GM12878 (cell line): ENCODE data around the gene CCDC85B. TPM values are rescaled to one million over a fixed set of nuclear protein-coding genes. Genes with fewer than 3 reads are reported as not detected.

Source experiments
- ATAC-seq: fragments of 200-7000 bp; cut with Tn5 transposase; 3 replicates; pipeline ENCODE4 v1.9.1; 2020; ENCODE audit warnings: mild to moderate bottlenecking, moderate library complexity
- BruUV-seq: library from RNA; stranded (reverse); fragments of 400-500 nt; replicated peaks from 2 replicates; lab custom pipeline; 2021; lab: Mats Ljungman, UMichigan
- CTCF ChIA-PET: fragments of 300-600 bp; sonication (Branson Sonifier 250); formaldehyde crosslinking; extraction: SDS; loops from one replicate; lab custom pipeline; 2021; ENCODE audit warnings: inconsistent platforms; lab: Yijun Ruan, JAX
- POLR2A ChIA-PET: fragments of 350-600 bp; formaldehyde crosslinking; extraction: SDS; loops from one replicate; lab custom pipeline; 2021; ENCODE audit warnings: inconsistent platforms; lab: Charles Lee
- RAD21 ChIA-PET: fragments of 300-600 bp; sonication (Branson Sonifier 250); formaldehyde crosslinking; loops from one replicate; lab custom pipeline; 2023; ENCODE audit warnings: antibody characterized with exemption; ENCODE audit not compliant: unreplicated experiment; lab: Charles Lee
- SMC1A ChIA-PET: fragments of 300-600 bp; sonication (Branson Sonifier 250); formaldehyde crosslinking; loops from one replicate; lab custom pipeline; 2023; ENCODE audit not compliant: unreplicated experiment, uncharacterized antibody; lab: Charles Lee
- DNase-seq: peaks from one replicate; pipeline ENCODE4 v3.0.0-alpha.2; 2011; ENCODE audit warnings: low read depth, low spot score
- FAIRE-seq: peaks from 3 replicates; lab custom pipeline; 2011; peaks lifted over from hg19 to GRCh38; lab: Jason Lieb, UNC
- H2AFZ ChIP-seq: 2 replicates; pipeline ENCODE4 v1.6.0; 2011; ENCODE audit warnings: low read depth, low read length, control low read depth; ENCODE audit not compliant: control insufficient read depth
- H3K27ac ChIP-seq: 2 replicates; pipeline ENCODE4 v1.5.1; 2011; ENCODE audit warnings: control low read depth; ENCODE audit not compliant: control insufficient read depth, insufficient read depth
- H3K27me3 ChIP-seq, 2 experiments: replicated peaks in 1 of 2; 2 replicates each; pipeline versions ENCODE4 v1.6.0 to v1.6.1; 2011; ENCODE audit warnings: low read length in 1 of 2; ENCODE audit not compliant: control insufficient read depth in 2 of 2, insufficient read depth in 2 of 2
- H3K36me3 ChIP-seq, 2 experiments: 2 replicates each; pipeline ENCODE4 v1.5.1; 2011; ENCODE audit warnings: low read length in 1 of 2; ENCODE audit not compliant: control insufficient read depth in 2 of 2, insufficient read depth in 2 of 2
- H3K4me1 ChIP-seq: 2 replicates; pipeline ENCODE4 v1.6.1; 2011; ENCODE audit warnings: mild to moderate bottlenecking, low read length, moderate library complexity, mixed read lengths; ENCODE audit not compliant: control insufficient read depth, insufficient read depth
- H3K4me2 ChIP-seq: 2 replicates; pipeline ENCODE4 v1.6.0; 2011; ENCODE audit warnings: control low read depth; ENCODE audit not compliant: control insufficient read depth, insufficient read depth
- H3K4me3 ChIP-seq: fragments of 200-600 bp; sonication (generic); 2 replicates; pipeline ENCODE4 v1.5.1; 2016
- H3K79me2 ChIP-seq: 2 replicates; pipeline ENCODE4 v1.6.0; 2011; ENCODE audit warnings: low read length; ENCODE audit not compliant: control insufficient read depth, insufficient read depth
- H3K9ac ChIP-seq: 2 replicates; pipeline ENCODE4 v1.8.0; 2011; ENCODE audit warnings: low read length, control low read depth, mixed read lengths; ENCODE audit not compliant: control insufficient read depth, insufficient read depth
- H3K9me3 ChIP-seq: replicated peaks from 3 replicates; pipeline ENCODE4 v1.5.1; 2011; ENCODE audit warnings: mild to moderate bottlenecking, low read length; ENCODE audit not compliant: control insufficient read depth, insufficient read depth
- H4K20me1 ChIP-seq: 2 replicates; pipeline ENCODE4 v1.6.0; 2011; ENCODE audit not compliant: control insufficient read depth, insufficient read depth
- CBX3 ChIP-seq: fragments of 200-600 bp; sonication (generic); IDR thresholded peaks from 2 replicates; pipeline ENCODE4 v1.6.1; 2016; ENCODE audit warnings: low read depth, borderline replicate concordance
- E4F1 ChIP-seq: fragments of 450-650 bp; IDR thresholded peaks from 2 replicates; pipeline ENCODE4 v1.6.1; 2018; ENCODE audit warnings: borderline replicate concordance, mild to moderate bottlenecking; ENCODE audit not compliant: partially characterized antibody
- ESRRA ChIP-seq: IDR thresholded peaks from 2 replicates; pipeline ENCODE4 v1.6.1; 2012; ENCODE audit warnings: mild to moderate bottlenecking, low read length, improper control_type of control experiment
- IRF5 ChIP-seq: fragments of 450-650 bp; IDR thresholded peaks from 2 replicates; pipeline ENCODE4 v1.6.1; 2017; ENCODE audit warnings: borderline replicate concordance
- JUNB ChIP-seq: IDR thresholded peaks from 2 replicates; pipeline ENCODE4 v1.6.1; 2016; ENCODE audit warnings: antibody characterized with exemption, mild to moderate bottlenecking
- MEF2A ChIP-seq: IDR thresholded peaks from 2 replicates; pipeline ENCODE4 v1.6.1; 2011; ENCODE audit warnings: low read depth, mild to moderate bottlenecking, low read length, moderate library complexity; ENCODE audit not compliant: insufficient read depth
- NFXL1 ChIP-seq: fragments of 450-650 bp; IDR thresholded peaks from 2 replicates; pipeline ENCODE4 v1.6.1; 2017; ENCODE audit warnings: antibody characterized with exemption, mild to moderate bottlenecking, borderline replicate concordance
- RUNX3 ChIP-seq: IDR thresholded peaks from 2 replicates; pipeline ENCODE4 v1.6.1; 2012; ENCODE audit warnings: low read length, inconsistent platforms
- SMC3 ChIP-seq: IDR thresholded peaks from 2 replicates; pipeline ENCODE4 v1.6.1; 2011; ENCODE audit warnings: low read length, improper control_type of control experiment, borderline replicate concordance
- STAT1 ChIP-seq: fragments of 450-650 bp; conservative IDR thresholded peaks from 2 replicates; pipeline ENCODE4 v1.6.1; 2014; ENCODE audit warnings: antibody characterized with exemption, mild to moderate bottlenecking
- TCF7 ChIP-seq: IDR thresholded peaks from 2 replicates; pipeline ENCODE4 v1.6.1; 2014; ENCODE audit warnings: antibody characterized with exemption, borderline replicate concordance
- WGBS: methylation state at CpG from one replicate; pipeline ENCODE4 v1.1.6; 2016; ENCODE audit warnings: low lambda C conversion rate; ENCODE audit not compliant: insufficient replicate concordance, insufficient coverage; ENCODE audit errors: missing lambda C conversion rate; 5-methylcytosine and 5-hydroxymethylcytosine counted together
- in situ Hi-C: fragments of 300-500 bp; cut with MboI; formaldehyde crosslinking; loops from 9 replicates; pipeline ENCODE4 v1.14.3; 2018; ENCODE audit warnings: mixed read lengths
- intact Hi-C: fragments of 100-400 bp; cut with micrococcal nuclease; formaldehyde crosslinking; loops from one replicate; pipeline ENCODE4 v1.14.2; 2022; ENCODE audit not compliant: unreplicated experiment
- polyA plus RNA-seq, 11 experiments: library from polyadenylated mRNA; depleted of rRNA in 4 of 11; unstranded in 6 of 11; stranded (reverse) in 5 of 11; fragments of >200 nt; fragmentation: Nextera tagmentation in 4 of 11; fragmentation: Illumina TruSeq in 1 of 11; extraction: Ambion mirVana in 4 of 11; extraction: Trizol in 1 of 11; gene quantifications; 1 replicate in 1 of 11; 2 replicates in 10 of 11; pipeline versions ENCODE4 v1.2.1 to v1.2.3, GENCODE V29; 2011 to 2016; ENCODE audit warnings: inconsistent platforms in 2 of 11, missing spikeins in 2 of 11, low read depth in 1 of 11
- total RNA-seq, 4 experiments: library from RNA; depleted of rRNA in 3 of 4; stranded (reverse); fragments of >200 nt in 3 of 4; fragmentation: Illumina TruSeq in 1 of 4; extraction: Trizol in 1 of 4; gene quantifications; 2 replicates each; pipeline versions ENCODE4 v1.2.1 to v1.2.3, GENCODE V29; 2013 to 2021
- TF ChIP-seq, protein P1 (sequence below): fragments of 450-650 bp; formaldehyde crosslinking; IDR thresholded peaks from 2 replicates; pipeline ENCODE4 v1.5.0; 2022; ENCODE audit warnings: mild to moderate bottlenecking, missing genetic modification characterization
- TF ChIP-seq, protein P2 (sequence below): IDR thresholded peaks from 2 replicates; pipeline ENCODE4 v1.6.1; 2011; ENCODE audit warnings: low read depth, low read length, improper control_type of control experiment, borderline replicate concordance

CCDC85B gene
- total and polyA plus RNA-seq, 10 of the 15 experiments (the other 5 are each of a cell fraction or from before 2014, with no cell fraction given) = 0.32 to 114 (median 49.5) TPM

DNA sequence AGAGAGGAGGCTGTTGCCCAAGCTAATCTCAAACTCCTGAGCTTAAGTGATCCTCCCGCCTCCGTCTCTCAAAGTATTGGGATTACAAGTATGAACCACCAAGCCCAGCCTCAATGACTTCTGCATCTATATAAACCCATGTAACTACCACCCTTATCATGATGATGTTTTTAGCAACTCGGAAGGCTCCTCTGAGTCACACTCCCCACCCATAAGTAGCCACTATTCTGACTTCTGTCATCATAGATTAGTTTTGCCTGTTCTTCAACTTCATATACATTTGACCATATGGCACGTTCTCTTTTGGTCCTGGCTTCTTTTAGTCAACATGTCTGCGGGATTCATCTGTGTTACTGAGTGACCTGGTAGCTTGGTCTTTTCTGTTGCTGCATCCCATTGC is 16.1 kb downstream of the CCDC85B start:
- Histone ChIP-seq H3K36me3 (no peaks in the 10 kb centered on the region), H3K27ac (no peak overlapping the region), H4K20me1 (no peaks in the 10 kb centered on the region), H3K4me1 (peaks cover 11% of the 10 kb centered on the region), H3K27me3 (no peaks in the 10 kb centered on the region; a peak in 1 of 4 replicates), H2AFZ (no peak overlapping the region), H3K4me2 (no peak overlapping the region), H3K4me3 (no peak overlapping the region), H3K9me3 (no peaks in the 10 kb centered on the region), H3K9ac (no peak overlapping the region), H3K79me2 (no peaks in the 10 kb centered on the region)
- BruUV-seq = no TSS peak
- SMC1A ChIA-PET = interaction anchor here (1.1 to 1.7 kb wide), 4 partner anchors 9 to 18 kb away, joined by 4 to 6 read pairs (median 5); partner anchors contain the start of gene FIBP
- POLR2A ChIA-PET = interaction anchor here (0.7 to 1.2 kb wide), 3 partner anchors 14 to 142 kb away, joined by 3 to 4 read pairs (median 3); no protein-coding TSS in a partner anchor
- FAIRE-seq (no peak), DNase-seq (no peak), ATAC-seq (no peak)
- in situ Hi-C loops = no loop called here
- CTCF ChIA-PET = interaction anchor here (1.1 to 1.8 kb wide), 3 partner anchors 12 to 116 kb away, joined by 4 read pairs; partner anchors contain the start of gene C11orf68
- RAD21 ChIA-PET = interaction anchor here (0.6 kb wide), 1 partner anchor 18 kb away, joined by 5 read pairs; the partner anchor contains the start of gene FIBP
- intact Hi-C loops = no loop called here
- 83% methylated on average over 5 of the region's 5 CpGs for WGBS
- TF ChIP-seq IRF5 (no peak), RUNX3 (no peak), SMC3 (no peak), NFXL1 (no peak), TCF7 (no peak), E4F1 (no peak), CBX3 (no peak), JUNB (no peak), MEF2A (no peak), ESRRA (no peak), STAT1 (no peak)
- TF ChIP-seq, protein P1, sequence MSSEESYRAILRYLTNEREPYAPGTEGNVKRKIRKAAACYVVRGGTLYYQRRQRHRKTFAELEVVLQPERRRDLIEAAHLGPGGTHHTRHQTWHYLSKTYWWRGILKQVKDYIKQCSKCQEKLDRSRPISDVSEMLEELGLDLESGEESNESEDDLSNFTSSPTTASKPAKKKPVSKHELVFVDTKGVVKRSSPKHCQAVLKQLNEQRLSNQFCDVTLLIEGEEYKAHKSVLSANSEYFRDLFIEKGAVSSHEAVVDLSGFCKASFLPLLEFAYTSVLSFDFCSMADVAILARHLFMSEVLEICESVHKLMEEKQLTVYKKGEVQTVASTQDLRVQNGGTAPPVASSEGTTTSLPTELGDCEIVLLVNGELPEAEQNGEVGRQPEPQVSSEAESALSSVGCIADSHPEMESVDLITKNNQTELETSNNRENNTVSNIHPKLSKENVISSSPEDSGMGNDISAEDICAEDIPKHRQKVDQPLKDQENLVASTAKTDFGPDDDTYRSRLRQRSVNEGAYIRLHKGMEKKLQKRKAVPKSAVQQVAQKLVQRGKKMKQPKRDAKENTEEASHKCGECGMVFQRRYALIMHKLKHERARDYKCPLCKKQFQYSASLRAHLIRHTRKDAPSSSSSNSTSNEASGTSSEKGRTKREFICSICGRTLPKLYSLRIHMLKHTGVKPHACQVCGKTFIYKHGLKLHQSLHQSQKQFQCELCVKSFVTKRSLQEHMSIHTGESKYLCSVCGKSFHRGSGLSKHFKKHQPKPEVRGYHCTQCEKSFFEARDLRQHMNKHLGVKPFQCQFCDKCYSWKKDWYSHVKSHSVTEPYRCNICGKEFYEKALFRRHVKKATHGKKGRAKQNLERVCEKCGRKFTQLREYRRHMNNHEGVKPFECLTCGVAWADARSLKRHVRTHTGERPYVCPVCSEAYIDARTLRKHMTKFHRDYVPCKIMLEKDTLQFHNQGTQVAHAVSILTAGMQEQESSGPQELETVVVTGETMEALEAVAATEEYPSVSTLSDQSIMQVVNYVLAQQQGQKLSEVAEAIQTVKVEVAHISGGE (CRISPR knock-in tag) = no peak
- TF ChIP-seq, protein P2, sequence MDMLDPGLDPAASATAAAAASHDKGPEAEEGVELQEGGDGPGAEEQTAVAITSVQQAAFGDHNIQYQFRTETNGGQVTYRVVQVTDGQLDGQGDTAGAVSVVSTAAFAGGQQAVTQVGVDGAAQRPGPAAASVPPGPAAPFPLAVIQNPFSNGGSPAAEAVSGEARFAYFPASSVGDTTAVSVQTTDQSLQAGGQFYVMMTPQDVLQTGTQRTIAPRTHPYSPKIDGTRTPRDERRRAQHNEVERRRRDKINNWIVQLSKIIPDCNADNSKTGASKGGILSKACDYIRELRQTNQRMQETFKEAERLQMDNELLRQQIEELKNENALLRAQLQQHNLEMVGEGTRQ = no peak
